Measurements from ENCODE around the gene SPO11.
A peak's percentile ranks its signal among the peaks of the same experiment; 100 is the strongest.
"Not testable (repeated sequence)": the region's sequence is repeated elsewhere in the genome, so short reads cannot be mapped to it uniquely, and the experiment has no call there.

Gene SPO11

GRCh38 chr20:57342829-57343228 lies 13.2 kb downstream of the SPO11 start:
- peak; percentile 24; the same call in 2 of the 3 replicates for ATAC-seq
- TF ChIP-seq RARB (CRISPR knock-in tag; IDR thresholded peaks at IDR 0.05) (no peak), ZNF70 (CRISPR knock-in tag; IDR thresholded peaks at IDR 0.05) (no peak), ARNTL (CRISPR knock-in tag; IDR thresholded peaks at IDR 0.05; ENCODE audit: borderline replicate concordance, low read depth) (no peak), SNAI2 (CRISPR knock-in tag; IDR thresholded peaks at IDR 0.05) (no peak), PATZ1 (CRISPR knock-in tag; IDR thresholded peaks at IDR 0.05; ENCODE audit: borderline replicate concordance) (no peak), ZFP30 (CRISPR knock-in tag; IDR thresholded peaks at IDR 0.05) (no peak), CSDC2 (CRISPR knock-in tag; IDR thresholded peaks at IDR 0.05) (no peak), GLIS3 (CRISPR knock-in tag; IDR thresholded peaks at IDR 0.05) (no peak), ZFP3 (CRISPR knock-in tag; IDR thresholded peaks at IDR 0.05) (no peak), POU6F1 (CRISPR knock-in tag; IDR thresholded peaks at IDR 0.05; ENCODE audit: borderline replicate concordance, low read depth) (no peak), BACH2 (CRISPR knock-in tag; IDR thresholded peaks at IDR 0.05; ENCODE audit: borderline replicate concordance) (no peak), OSR1 (CRISPR knock-in tag; IDR thresholded peaks at IDR 0.05) (no peak)

GRCh38 chr20:57346477-57346876 lies 16.9 kb downstream of the SPO11 start:
- peak; percentile 76 for ATAC-seq
- no peak for TF ChIP-seq TSHZ2 (CRISPR knock-in tag; IDR thresholded peaks at IDR 0.05)

GRCh38 chr20:57347393-57347792 lies 17.8 kb downstream of the SPO11 start:
- no peak for TF ChIP-seq ESRRG (CRISPR knock-in tag; IDR thresholded peaks at IDR 0.05)
- no peak for TF ChIP-seq ZNF70 (CRISPR knock-in tag; IDR thresholded peaks at IDR 0.05)
- ATAC-seq = no peak

GRCh38 chr20:57348200-57348921 lies 18.8 kb downstream of the SPO11 start:
- ATAC-seq = not testable (repeated sequence)

- not testable (repeated sequence) for ATAC-seq
Measured at GRCh38 chr20:57348922-57349574, 19.4 kb downstream of the SPO11 start.

GRCh38 chr20:57350081-57350710 lies 20.6 kb downstream of the SPO11 start:
- ATAC-seq = no peak
- TF ChIP-seq PPARA (CRISPR knock-in tag; IDR thresholded peaks at IDR 0.05; ENCODE audit: borderline replicate concordance) = no peak
- no peak for TF ChIP-seq ISL1 (CRISPR knock-in tag; IDR thresholded peaks at IDR 0.05)
- TF ChIP-seq CSRNP3 (CRISPR knock-in tag; IDR thresholded peaks at IDR 0.05) = no peak
- no peak for TF ChIP-seq TCF4 (CRISPR knock-in tag; IDR thresholded peaks at IDR 0.05; ENCODE audit: borderline replicate concordance)
- no peak for TF ChIP-seq ESRRG (CRISPR knock-in tag; IDR thresholded peaks at IDR 0.05)
- no peak for TF ChIP-seq TSHZ2 (CRISPR knock-in tag; IDR thresholded peaks at IDR 0.05)
- no peak for TF ChIP-seq ZFP3 (CRISPR knock-in tag; IDR thresholded peaks at IDR 0.05)
- TF ChIP-seq RARB (CRISPR knock-in tag; IDR thresholded peaks at IDR 0.05) = no peak
- no peak for TF ChIP-seq OSR1 (CRISPR knock-in tag; IDR thresholded peaks at IDR 0.05)
- no peak for TF ChIP-seq ZNF565 (CRISPR knock-in tag; conservative IDR thresholded peaks at IDR 0.05; ENCODE audit: low read depth)
